ENCODE data around the gene RBM19.
"Not testable (repeated sequence)": the region's sequence is repeated elsewhere in the genome, so short reads cannot be mapped to it uniquely, and the experiment has no call there.

The RBM19 gene

GRCh38 chr12:113992751-113993150 is 26.6 kb upstream of the RBM19 start:
- not testable (repeated sequence) for H3K27ac Mint-ChIP-seq

DNA sequence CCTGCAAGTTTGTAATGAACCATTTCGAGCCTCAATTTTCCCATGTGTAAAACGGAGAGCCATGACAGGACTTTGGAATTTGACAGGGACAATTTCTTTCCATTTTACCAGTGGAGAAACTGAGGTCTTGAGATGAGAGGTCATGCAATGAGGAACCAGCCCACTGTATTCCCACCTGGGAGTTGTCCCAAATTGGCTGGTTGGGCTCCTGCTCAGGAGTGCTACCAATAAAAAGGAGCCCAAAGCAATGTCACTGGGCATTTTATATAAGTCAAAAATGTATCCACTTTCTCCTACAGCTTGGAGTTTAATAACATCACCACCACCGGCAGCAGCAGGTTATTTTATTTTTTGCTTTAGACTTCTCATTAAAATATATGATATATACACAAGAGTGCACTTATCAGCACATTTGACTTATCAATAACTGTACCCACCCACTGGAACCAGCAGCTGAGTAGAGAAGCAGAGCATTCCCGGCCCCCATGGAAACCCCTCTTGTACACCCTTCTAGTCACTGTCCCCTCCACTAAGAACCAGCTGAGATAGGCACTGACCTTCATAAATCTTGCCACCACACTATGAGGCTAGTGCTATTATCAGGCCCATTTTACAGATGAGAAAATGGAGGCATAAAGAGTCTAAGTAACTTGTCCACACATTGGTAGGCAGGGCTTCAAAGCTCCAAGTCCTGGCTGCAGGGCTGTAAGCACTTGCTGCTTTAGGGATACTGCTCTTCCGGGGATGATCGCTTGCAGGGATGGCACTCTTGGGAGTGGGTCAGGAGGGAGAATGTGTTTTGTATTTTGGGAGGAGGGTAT is 25.3 kb upstream of the RBM19 start:
- Mint-ChIP-seq H3K27me3 (peaks cover 44% of the 10 kb centered on the region), H3K27ac (no peak overlapping the region), H3K36me3 (no peaks in the 10 kb centered on the region), H3K4me1 (no peaks in the 10 kb centered on the region), H3K9me3 (peaks cover 3% of the 10 kb centered on the region), H3K4me3 (no peak overlapping the region)
- no peak for ATAC-seq

More at GRCh38 chr12:113992751-113993150, 26.6 kb upstream of the RBM19 start:
- H3K27me3 Mint-ChIP-seq = peaks cover 48% of the 10 kb centered on the region
- H3K36me3 Mint-ChIP-seq, H3K4me1 Mint-ChIP-seq, H3K4me3 Mint-ChIP-seq, H3K9me3 Mint-ChIP-seq, ATAC-seq: not testable (repeated sequence)

DNA sequence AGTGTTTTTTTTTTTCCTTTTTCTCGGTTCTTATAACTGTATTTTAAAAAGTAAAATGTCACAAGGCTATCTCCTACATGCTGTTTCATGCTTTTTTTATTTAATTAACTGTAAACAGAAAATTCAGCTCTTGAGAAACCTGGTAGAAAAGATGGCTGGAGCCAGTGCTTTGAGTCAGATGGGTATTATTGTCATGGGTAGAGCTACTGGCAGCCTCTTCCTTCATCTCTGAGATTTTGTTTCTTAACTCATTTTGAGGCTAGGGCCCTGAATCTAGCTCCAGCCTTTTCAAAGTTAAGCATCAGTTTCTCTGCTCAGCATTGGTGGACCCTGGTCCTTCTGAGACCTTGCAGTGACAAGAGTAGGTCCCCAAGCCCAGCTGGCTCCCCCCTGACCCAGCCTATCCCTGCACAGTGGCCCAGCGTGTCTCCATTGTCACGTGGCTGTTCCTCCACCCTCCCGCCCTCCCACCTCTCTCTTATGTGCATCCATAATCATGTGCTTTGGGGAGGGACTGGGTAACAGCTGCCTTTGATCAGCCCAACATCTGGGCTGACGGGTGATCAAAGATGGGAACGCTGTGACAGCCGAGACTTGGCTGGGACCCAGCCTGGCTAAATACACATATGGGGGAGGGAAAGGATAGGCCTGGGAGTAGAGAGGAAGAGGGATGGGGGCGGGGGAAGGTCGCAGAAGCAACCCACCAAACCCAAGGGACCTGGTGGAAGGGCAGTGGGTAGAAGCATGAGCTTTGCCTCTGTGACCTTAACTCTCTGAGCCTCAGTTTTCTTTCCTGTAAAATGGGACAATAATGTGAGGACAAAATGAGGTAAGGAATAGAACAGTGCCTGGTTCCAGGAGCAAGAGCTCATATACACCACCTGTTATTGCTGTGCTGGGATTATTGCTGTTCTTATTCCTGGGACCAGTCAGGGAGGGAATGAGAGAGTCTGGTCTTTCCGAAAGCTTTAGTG is 24.4 kb upstream of the RBM19 start:
- ATAC-seq = no peak
- peaks cover 3% of the 10 kb centered on the region for H3K9me3 Mint-ChIP-seq
- peaks cover 40% of the 10 kb centered on the region for H3K27me3 Mint-ChIP-seq
- no peak overlapping the region for H3K27ac Mint-ChIP-seq
- H3K36me3 Mint-ChIP-seq = no peaks in the 10 kb centered on the region
- H3K4me1 Mint-ChIP-seq = no peaks in the 10 kb centered on the region
- H3K4me3 Mint-ChIP-seq = no peak overlapping the region

DNA sequence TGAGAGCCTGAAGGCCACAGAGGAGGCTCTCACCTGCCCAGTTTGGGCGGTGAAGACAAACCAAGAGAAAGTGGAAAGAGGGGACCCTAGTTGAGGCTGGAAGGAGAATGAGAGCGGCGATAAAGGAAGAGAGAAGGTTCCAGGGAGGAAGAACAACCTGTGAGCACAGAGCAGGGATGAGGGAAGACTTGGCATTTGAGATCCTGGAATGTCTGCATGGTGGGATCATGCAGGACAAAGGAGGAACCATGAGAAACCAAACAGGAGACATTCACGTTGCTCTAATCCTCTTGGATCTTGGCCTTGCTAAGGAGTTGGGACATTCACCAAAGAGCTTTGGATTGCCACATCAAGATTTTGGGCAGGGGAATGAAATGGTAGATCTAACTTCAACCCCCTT is 22.9 kb upstream of the RBM19 start:
- ATAC-seq = no peak
- Mint-ChIP-seq H3K9me3 (peaks cover 3% of the 10 kb centered on the region), H3K27me3 (peaks cover 38% of the 10 kb centered on the region)

GRCh38 chr12:113988064-113988451 is 21.9 kb upstream of the RBM19 start:
- Mint-ChIP-seq H3K27me3 (peaks cover 29% of the 10 kb centered on the region), H3K4me1 (no peaks in the 10 kb centered on the region), H3K9me3 (no peaks in the 10 kb centered on the region), H3K36me3 (no peaks in the 10 kb centered on the region), H3K4me3 (no peak overlapping the region), H3K27ac (no peak overlapping the region)
- ATAC-seq = no peak

More for the DNA sequence above, 22.9 kb upstream of the RBM19 start:
- Mint-ChIP-seq H3K4me1 (no peaks in the 10 kb centered on the region), H3K36me3 (no peaks in the 10 kb centered on the region), H3K4me3 (no peak overlapping the region), H3K27ac (no peak overlapping the region)

DNA sequence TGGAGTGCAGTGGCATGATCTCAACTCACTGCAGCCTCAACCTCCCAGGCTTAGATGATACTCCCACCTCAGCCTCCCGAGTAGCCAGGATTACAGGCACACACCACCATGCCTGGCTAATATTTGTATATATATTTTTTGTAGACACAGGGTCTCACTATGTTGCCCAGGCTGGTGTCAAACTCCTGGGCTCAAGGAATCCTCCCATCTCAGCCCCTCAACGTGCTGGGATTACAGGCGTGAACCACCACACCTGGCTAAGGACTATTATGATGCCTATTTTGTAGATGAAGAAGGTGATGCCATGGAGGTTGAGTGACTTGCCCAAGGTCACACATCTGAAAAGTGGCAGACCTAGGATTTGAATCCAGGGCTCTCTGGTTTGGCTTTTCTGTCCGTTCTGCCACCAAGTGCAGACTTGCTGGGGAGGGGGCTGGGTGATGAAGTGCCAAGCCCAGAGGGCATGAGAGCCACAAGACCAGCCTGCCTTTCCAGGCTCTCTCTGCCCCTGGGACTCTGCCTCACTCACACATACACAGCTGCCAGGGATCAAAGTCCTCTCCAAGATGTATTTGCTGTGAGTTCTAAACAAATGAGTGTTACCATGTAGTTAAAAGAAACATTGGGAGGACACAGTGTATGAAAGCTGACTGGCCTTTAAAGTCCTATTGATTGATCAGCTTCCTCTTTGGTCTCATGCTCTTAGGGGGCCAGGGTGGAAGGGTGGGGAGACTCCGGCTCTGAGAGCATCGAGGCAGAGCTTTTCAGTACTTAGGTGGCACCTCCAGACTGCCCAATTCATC is 21.3 kb upstream of the RBM19 start:
- Mint-ChIP-seq H3K4me1 (no peaks in the 10 kb centered on the region), H3K9me3 (no peaks in the 10 kb centered on the region), H3K27me3 (peaks cover 23% of the 10 kb centered on the region), H3K36me3 (no peaks in the 10 kb centered on the region), H3K4me3 (no peak overlapping the region), H3K27ac (no peak overlapping the region)
- ATAC-seq = no peak

DNA sequence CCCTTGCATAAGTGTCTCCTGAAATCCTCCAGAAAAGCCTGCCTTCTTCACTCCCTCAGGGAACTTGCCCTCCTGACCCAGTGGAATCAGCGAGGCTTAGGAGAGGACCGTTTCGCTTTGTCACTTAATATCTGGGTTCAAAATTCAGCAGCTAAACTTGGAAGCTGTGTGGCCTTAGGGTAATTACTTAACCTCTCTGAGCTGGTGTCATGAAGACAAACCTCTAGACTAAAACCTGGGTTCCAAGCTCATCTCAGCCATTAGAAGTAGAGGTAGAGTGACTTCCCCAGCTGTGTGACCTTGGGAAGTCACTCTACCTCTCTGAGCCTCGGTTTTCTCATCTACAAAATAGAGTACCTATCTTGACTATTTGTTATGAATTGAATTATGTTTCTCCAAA is 18.3 kb upstream of the RBM19 start:
- Mint-ChIP-seq H3K27ac (no peak overlapping the region), H3K9me3 (no peaks in the 10 kb centered on the region), H3K4me1 (peaks cover 6% of the 10 kb centered on the region), H3K36me3 (no peaks in the 10 kb centered on the region), H3K27me3 (peaks cover 50% of the 10 kb centered on the region), H3K4me3 (no peak overlapping the region)
- ATAC-seq = no peak

GRCh38 chr12:113983777-113984448 is 17.8 kb upstream of the RBM19 start:
- Mint-ChIP-seq H3K27me3 (peaks cover 50% of the 10 kb centered on the region), H3K4me1 (peaks cover 6% of the 10 kb centered on the region), H3K4me3 (no peak overlapping the region), H3K9me3 (no peaks in the 10 kb centered on the region), H3K27ac (no peak overlapping the region), H3K36me3 (no peaks in the 10 kb centered on the region)
- ATAC-seq = no peak

DNA sequence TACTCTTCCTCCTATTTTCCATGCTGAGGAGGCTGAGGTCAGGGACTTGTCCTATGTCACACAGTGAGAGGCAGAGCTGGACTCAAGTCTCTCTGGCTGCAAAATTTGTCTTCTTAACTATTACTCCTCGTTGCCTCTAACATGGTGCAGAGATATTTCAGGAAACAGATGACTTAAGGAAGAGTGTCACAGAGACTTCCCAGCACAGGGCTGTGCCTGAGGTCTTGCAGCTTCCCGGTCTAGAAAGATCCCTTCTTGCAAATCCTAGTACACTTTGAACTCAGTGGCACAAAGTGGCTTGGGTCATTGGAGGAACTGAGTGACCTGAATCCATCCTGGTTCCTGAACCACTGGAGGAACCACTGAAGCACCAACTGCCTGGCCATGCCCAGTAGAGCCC is 17.1 kb upstream of the RBM19 start:
- no peak overlapping the region for H3K27ac Mint-ChIP-seq

DNA sequence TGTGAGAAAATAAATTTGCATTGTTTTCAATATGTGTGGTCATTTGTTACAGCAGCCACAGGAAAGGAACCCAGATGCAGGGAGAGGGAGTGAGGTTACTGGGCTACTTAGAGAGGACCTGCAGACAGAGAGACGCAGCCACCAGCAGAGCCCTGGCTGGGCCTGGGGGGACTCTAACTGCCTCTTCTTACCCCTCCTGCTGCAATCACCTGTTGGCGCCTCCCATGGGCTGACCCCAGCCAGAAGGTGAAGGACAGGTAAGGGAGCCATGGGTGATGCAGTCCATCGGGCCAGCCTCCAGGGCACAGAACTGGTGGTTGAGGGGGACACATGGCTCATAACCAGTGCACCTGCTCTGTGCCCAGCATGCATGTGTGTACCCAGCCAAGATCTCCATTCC is 15.8 kb upstream of the RBM19 start:
- Mint-ChIP-seq H3K4me3 (no peak overlapping the region), H3K27me3 (peaks cover 44% of the 10 kb centered on the region), H3K9me3 (no peaks in the 10 kb centered on the region), H3K4me1 (peaks cover 6% of the 10 kb centered on the region), H3K27ac (no peak overlapping the region), H3K36me3 (no peaks in the 10 kb centered on the region)
- ATAC-seq = no peak

More for the DNA sequence above, 17.1 kb upstream of the RBM19 start:
- Mint-ChIP-seq H3K4me1 (peaks cover 6% of the 10 kb centered on the region), H3K36me3 (no peaks in the 10 kb centered on the region), H3K4me3 (no peak overlapping the region), H3K27me3 (peaks cover 48% of the 10 kb centered on the region), H3K9me3 (no peaks in the 10 kb centered on the region)
- ATAC-seq = no peak

- no peak overlapping the region for H3K27ac Mint-ChIP-seq
- H3K36me3 Mint-ChIP-seq = no peaks in the 10 kb centered on the region
- H3K27me3 Mint-ChIP-seq = peaks cover 55% of the 10 kb centered on the region
- ATAC-seq = no peak
- H3K9me3 Mint-ChIP-seq = no peaks in the 10 kb centered on the region
- peaks cover 6% of the 10 kb centered on the region for H3K4me1 Mint-ChIP-seq
- H3K4me3 Mint-ChIP-seq = no peak overlapping the region
These were observed 14.6 kb upstream of the RBM19 start for GRCh38 chr12:113980537-113981337.

DNA sequence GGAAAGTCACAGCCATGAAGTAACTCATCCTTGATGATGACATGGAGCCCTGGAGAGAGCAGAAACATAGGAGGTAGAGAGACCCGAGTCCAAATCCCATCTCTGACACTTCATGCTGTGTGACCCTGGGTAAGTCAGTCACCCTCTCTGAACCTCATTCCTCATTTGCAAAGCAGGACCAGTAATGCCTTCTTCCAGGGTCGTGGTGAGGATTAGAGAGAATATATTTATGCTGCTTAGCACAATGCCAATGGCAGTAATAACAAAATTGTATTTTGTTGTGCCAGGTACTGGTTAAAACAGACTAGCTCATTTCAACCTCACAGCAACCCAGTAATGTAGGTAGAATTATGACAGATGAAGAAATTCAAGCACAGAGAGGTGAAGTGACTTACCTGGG is 13.9 kb upstream of the RBM19 start:
- no peaks in the 10 kb centered on the region for H3K36me3 Mint-ChIP-seq
- H3K4me3 Mint-ChIP-seq = no peak overlapping the region
- H3K4me1 Mint-ChIP-seq = peaks cover 6% of the 10 kb centered on the region
- no peaks in the 10 kb centered on the region for H3K9me3 Mint-ChIP-seq
- ATAC-seq = no peak
- H3K27ac Mint-ChIP-seq = no peak overlapping the region
- peaks cover 61% of the 10 kb centered on the region for H3K27me3 Mint-ChIP-seq

GRCh38 chr12:113978080-113978479 is 12.0 kb upstream of the RBM19 start:
- Mint-ChIP-seq H3K9me3 (no peaks in the 10 kb centered on the region), H3K4me3 (no peak overlapping the region), H3K36me3 (no peaks in the 10 kb centered on the region), H3K27me3 (peaks cover 81% of the 10 kb centered on the region), H3K27ac (no peak overlapping the region), H3K4me1 (peaks cover 6% of the 10 kb centered on the region)
- no peak for ATAC-seq

- no peak overlapping the region for H3K4me3 Mint-ChIP-seq
- peaks cover 54% of the 10 kb centered on the region for H3K27me3 Mint-ChIP-seq
- H3K9me3 Mint-ChIP-seq = peaks cover 2% of the 10 kb centered on the region
- ATAC-seq = no peak
- peaks cover 11% of the 10 kb centered on the region for H3K4me1 Mint-ChIP-seq
- no peak overlapping the region for H3K27ac Mint-ChIP-seq
- no peaks in the 10 kb centered on the region for H3K36me3 Mint-ChIP-seq
These were observed 7.9 kb upstream of the RBM19 start for GRCh38 chr12:113974006-113974405.
